Measurements from ENCODE around the gene TEX14.
"Not testable (repeated sequence)": the region's sequence is repeated elsewhere in the genome, so short reads cannot be mapped to it uniquely, and the experiment has no call there.

Gene TEX14

GRCh38 chr17:58593123-58593522 is 98.7 kb downstream of the TEX14 start:
- DNase-seq: no peak

GRCh38 chr17:58591455-58591854 is 100.4 kb downstream of the TEX14 start:
- no peak for DNase-seq

DNA sequence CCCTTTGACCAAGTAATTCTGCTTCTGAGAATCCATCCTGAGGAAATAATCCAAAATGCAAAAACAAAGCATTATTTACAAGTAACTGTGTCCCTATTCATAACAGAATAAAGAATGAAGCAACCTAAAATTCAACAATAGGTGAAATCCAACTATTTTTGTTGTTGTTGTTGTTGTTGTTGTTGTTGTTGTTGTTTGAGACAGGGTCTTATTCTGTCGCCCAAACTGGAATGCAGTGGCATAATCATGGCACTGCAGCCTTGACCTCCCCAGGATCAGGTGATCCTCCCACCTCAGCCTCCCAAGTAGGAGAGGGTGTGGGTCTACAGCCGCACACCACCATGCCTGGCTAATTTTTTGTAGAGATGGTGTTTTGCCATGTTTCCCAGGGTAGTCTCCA is 101.5 kb downstream of the TEX14 start:
- DNase-seq: no peak

DNA sequence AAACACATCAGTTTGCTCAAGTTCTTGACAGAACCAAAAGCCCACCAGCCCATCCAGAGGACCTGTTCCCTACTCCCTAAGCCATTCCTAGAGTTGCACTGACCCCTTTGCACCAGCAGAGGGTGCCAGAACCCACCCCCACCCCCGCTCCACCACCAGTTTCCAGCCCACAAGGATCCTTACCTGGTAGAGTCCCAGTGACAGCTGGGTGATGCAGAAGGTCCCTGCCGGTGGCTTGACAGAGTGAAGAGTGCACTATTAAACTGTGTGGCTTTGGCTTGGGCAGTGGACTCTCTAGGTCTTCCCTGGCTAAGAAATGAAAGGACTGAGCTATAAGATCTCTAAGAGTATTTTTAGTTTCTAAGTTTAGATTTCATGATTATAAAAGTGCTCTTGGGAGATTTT is 104.1 kb downstream of the TEX14 start:
- DNase-seq: peak; percentile 38

DNA sequence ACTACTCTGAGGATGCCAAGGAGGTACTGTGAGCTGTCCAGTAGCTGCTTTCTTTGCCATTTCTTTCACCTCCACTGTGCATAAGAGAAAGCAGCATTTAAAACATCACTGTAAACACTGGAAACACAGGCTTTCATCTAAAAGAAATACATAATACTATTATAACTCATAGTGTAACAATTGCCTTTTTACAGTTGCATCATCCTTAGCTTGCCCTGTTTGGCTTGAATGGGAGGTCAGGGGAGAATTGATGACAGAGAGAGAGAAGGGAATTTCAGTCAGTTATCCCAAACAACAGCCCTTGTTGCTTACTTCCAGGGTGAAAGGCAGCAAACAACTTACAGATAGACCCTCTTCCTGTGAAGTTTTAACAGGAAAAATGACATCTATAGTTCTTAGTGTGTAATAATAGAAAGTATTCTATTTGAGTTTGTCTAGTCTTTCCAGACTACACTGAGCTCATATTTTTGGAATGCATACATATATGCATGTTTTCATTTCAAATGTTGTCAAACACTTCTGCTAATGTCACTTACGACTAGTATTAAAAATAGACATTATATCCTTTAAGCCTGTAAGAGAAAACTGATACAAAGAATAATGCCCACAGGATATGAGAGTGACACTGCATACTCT is 105.7 kb downstream of the TEX14 start:
- no peak for DNase-seq

DNA sequence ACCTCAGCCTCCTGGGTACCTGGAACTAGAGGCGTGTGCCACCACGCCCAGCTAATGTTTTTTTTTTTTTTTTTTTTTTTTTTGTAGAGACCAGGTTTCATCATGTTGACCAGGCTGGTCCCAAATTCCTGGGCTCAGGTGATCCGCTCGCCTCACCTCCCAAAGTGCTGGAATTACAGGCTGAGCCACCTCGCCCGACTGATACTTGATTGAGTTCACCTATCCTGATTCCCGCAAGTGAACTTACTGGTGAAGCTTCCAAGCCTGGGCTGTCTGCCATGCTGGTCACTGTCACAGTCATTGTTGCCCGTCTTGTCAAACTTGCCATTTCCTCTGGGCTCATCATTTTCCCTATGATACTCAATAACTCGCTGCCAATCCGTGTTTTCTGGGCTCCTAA is 106.3 kb downstream of the TEX14 start:
- no peak for DNase-seq

DNA sequence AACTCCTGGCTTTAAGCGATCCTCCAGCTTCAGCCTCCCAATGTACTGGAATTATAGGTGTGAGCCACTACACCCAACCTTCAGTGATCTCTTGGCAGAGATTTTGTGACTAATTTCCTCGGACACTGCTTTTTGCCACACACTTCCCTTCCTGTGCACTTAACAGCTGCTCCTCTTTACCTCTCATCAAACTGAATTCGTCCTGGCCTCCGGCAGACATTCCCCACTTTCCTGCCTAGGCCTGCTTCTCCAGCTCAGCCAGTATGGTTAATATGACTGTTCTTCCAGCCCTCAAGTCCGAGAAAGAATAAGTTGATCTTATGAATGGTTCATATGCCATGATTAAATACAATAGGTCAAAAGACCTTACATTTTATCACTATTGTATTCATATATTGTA is 108.4 kb downstream of the TEX14 start:
- no peak for DNase-seq

- not testable (repeated sequence) for DNase-seq
Observed at GRCh38 chr17:58582718-58583117, 109.1 kb downstream of the TEX14 start.

DNA sequence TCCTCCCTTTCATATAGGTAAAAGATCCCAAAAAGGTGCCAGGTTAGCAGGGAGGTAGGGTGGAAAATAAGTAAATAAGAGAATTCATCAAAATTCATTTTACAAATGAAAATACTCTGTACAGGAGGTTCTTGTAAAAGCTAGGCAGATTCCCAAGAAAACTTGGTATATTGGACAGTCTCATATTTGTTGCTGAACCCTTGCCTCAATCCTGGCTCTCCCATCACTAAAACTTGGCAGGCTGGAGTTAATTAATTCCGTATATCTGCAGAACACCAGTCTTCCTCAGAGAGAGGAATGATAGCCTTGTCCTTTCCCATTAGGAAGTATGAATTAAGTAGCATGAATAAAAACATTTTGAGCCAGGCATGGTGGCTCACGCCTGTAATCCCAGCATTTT is 111.2 kb downstream of the TEX14 start:
- DNase-seq: no peak

DNA sequence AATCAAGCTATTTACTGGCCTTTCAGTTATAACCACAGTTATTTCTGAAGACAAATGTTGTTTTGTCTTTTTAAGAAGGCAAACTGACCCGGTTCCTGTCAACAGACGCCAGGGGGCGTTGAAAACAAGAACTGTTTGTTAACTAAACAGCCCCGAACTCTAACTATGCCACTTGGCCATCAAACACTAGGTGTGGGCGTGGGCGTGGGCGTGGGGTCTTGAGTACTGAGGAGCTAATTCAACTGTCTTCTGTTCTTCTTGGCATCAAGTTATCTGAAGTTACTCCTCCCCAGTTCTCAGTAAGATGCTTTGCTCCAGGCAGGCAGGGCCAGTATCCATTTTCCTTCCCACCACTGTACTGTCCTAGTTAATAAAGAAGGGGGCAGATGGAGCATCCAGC is 114.1 kb downstream of the TEX14 start:
- DNase-seq: peak; percentile 44

- no peak for DNase-seq
Observed at GRCh38 chr17:58576679-58577367, 115.0 kb downstream of the TEX14 start.

GRCh38 chr17:58575511-58575910 is 116.3 kb downstream of the TEX14 start:
- no peak for DNase-seq

GRCh38 chr17:58574025-58574424 is 117.8 kb downstream of the TEX14 start:
- DNase-seq: no peak

DNA sequence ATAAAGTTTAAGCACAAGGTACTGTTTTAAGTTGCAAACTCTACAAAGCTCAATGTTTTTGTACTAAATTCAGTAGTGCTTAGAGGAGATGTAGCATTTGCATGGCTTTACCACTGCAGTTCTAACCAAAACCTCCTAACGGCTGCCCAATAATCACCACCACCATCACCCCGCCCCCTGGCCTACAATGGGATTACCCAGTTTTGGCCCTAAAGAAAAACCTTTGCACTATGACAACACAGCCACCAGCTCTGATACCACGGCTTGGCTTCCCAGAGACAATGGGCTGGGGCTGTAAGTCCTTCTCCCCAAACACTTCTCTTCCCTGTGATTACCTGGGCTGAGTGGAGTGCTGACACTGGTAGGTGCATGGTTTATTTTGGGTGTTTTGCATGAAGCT is 119.0 kb downstream of the TEX14 start:
- no peak for DNase-seq

GRCh38 chr17:58570758-58571157 is 121.1 kb downstream of the TEX14 start:
- no peak for DNase-seq

DNA sequence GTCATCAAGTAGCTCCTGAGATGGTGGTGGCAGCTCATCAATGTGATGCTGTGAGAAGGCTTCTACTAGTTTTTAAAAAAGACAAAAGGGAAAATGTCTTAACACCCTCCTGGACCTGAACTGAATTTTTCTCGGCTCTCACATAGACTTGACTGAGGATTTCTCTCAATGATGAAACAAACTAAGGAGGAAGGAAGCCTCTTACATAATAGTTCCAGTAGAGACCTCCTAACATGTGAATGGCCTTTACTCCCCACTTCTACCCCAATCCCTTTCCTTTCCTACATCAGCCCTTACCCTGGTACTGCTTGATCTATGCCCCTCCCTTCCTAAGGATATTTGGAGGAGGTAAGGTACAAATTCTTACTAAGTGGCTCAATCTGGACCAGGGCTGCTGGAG is 122.6 kb downstream of the TEX14 start:
- no peak for DNase-seq

GRCh38 chr17:58568044-58568799 is 123.6 kb downstream of the TEX14 start:
- no peak for DNase-seq

- DNase-seq: no peak
Observed at GRCh38 chr17:58565389-58566311, 126.2 kb downstream of the TEX14 start.

DNA sequence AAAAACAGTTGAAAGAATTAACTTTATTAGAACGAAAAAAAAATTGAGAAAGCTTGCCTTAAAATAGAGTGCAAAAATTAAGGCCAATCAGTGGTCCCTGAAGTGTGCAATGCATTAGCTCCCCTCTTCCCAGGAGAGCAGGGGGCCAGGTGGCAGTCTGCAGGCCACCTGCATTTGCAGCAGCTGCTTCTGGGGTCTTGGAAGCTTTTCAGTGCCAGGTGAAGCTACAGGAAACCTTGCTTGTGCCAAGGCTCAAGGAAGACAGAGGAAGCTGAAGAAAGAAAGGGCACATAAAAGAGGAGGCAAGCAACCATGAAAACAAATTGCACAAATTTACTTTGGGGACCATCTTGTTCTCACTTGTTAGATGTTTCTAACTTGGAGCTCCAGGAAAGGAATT is 126.9 kb downstream of the TEX14 start:
- no peak for DNase-seq

- DNase-seq: no peak
Observed at GRCh38 chr17:58564243-58564642, 127.6 kb downstream of the TEX14 start.

GRCh38 chr17:58560511-58560910 is 131.3 kb downstream of the TEX14 start:
- DNase-seq: no peak

DNA sequence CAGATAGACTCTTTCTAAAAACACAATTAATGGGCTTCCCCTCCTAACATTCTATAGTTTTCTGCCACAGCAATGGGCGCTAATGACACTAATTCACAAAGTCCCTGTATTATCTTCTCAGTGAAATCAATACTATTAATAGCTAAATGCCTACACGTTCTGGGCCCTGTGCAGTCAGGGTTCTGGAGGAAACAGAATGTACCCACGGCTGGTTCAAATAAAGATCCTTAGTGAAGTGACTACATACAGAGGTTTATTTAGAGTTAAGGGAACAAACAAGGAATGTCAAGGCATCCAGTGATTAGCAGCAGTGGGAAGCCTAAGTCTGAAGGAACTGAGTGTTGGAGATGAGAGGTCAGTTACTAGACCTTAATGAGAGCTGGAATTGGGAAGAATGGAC is 133.9 kb downstream of the TEX14 start:
- no peak for DNase-seq

- DNase-seq: no peak
Observed at GRCh38 chr17:58556833-58557250, 135.0 kb downstream of the TEX14 start.
